Skin epidermis (tissue), 12 donors: ENCODE measurements around the gene GHRH.

Experiments
- H3K27ac ChIP-seq, 21 experiments: fragments of 200-600 bp; sonication (generic) in 11 of 21; one replicate each; pipeline ENCODE4 v1.5.0; 2020; ENCODE audit warnings: mild to moderate bottlenecking in 3 of 21, inconsistent platforms in 2 of 21, moderate library complexity in 2 of 21
- H3K4me3 ChIP-seq, 7 experiments: fragments of 200-600 bp; sonication (generic) in 2 of 7; one replicate each; pipeline ENCODE4 v1.5.0; 2020; ENCODE audit warnings: inconsistent platforms in 2 of 7, mild to moderate bottlenecking in 2 of 7, moderate library complexity in 1 of 7

The GHRH gene

GRCh38 chr20:37267667-37268313 is 6.2 kb upstream of the GHRH start:
- Histone ChIP-seq H3K27ac (no peak overlapping the region), H3K4me3 (no peak overlapping the region)

DNA sequence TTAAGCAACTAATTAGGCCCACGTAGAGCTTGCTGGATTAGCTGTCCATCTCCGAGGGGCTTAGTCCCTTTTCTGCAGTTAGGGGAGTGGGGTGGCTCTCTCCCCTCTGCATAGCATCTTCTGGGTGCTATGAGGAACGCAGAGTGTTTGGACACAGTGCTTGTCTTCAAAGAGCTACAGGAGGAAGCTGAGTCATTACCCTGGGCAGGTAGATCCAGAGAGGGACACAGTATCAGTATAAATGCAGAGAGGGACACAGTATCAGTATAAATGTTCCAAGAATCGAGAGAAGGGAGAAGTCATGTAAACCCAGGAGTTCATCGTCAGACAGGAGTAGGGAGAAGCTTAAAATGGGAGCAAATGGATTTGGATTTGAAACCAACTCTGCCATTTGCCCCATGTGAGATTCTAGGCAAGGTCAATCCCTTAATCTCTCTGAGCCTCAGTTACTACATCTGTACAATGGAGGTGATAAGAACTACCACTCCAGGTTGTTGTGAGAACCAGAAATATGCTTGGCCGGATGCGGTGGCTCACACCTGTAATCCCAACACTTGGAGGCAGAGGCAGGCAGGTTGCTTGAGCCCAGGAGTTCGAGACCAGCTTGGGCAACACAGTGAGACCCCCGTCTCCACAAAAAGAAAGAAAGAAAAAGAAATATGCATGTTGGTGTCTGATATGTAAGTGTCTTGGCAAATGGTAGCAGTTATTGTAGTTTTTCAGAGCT is 5.5 kb upstream of the GHRH start:
- H3K4me3 ChIP-seq: no peak overlapping the region
- H3K27ac ChIP-seq: no peak overlapping the region

DNA sequence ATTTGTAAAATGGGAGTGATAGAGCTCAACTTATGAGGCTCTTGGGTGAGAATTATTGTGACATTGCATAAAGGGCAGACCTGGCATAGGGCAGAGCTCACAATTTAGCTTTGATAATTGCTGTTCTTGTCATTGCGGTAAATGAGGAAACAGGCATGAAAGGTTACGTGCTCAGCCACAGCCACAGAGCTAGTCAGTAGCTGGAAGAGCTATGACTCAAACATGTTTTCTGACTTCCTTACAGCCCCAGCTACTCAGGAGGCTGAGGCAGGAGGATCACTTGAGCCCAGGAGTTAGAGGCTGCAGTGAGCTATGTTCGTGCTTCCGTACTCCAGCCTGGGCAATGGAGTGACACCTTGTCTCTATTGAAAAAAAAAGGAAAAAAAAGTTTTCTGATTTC is 3.5 kb upstream of the GHRH start:
- no peak overlapping the region for H3K4me3 ChIP-seq
- no peak overlapping the region for H3K27ac ChIP-seq

GRCh38 chr20:37263686-37264085 is 2.1 kb upstream of the GHRH start:
- Histone ChIP-seq H3K27ac (no peak overlapping the region), H3K4me3 (no peak overlapping the region)

DNA sequence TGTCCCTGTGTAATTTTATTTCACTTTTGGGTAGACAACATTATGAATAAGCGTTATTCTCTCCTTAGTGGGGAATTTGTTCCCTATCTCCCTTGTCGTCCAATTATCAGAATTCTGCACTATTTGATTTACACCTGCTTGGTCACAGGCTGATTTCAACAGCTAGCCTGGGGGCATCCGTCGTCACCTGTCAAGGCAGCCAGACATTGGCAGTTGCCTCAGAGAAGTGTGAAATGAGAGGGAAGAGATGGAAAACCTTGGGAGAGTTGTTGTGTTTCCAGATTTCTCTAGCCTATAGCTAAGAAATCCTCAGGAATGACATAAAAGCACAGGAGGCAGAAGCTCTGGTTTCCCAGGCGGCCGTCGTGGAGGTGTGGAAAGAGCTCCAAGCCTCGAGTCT is 891 bp upstream of the GHRH start:
- no peak overlapping the region for H3K4me3 ChIP-seq
- no peak overlapping the region for H3K27ac ChIP-seq

- Histone ChIP-seq H3K27ac (no peak overlapping the region), H3K4me3 (no peak overlapping the region)
Observed at GRCh38 chr20:37260923-37261322, 691 bp downstream of the GHRH start.

DNA sequence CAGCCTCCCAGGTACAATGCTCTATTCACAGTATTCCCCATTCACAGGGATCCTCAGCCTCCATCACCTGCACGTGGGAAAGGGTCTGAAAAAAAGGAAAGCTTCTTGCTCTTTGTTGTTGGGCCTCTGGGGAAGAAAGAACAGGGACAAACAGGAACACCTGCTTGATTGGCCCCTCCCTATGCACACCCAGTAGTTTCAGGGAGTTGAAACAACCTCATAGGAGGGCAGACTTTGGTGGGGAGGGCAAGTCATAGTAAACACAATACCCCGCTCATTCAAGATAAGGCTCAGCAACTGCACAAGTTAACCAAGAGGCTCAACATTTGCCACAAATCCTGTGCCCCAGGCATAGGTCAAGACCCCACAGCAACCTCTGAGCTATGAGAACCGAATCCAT is 1.7 kb downstream of the GHRH start:
- no peak overlapping the region for H3K4me3 ChIP-seq
- H3K27ac ChIP-seq: no peak overlapping the region

DNA sequence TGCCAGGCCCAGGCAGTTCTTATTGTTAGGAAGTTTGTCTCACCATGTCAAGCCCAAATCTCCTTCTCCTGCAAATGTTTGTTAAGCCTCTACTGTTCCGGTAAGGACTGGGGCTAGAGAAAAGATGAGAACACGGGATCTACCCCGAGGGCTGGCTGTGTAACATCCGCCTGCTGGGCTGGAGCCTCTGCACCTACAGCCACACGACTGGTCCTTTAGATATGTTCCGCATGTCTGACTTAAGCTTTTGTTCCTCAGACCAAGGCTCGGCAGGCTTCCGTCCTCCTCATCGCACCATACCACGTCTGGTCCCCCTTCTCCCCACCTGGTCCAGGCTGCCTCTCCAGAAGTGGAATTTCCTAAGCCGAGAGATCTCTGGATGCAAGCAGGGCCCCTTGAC is 2.6 kb downstream of the GHRH start:
- H3K4me3 ChIP-seq: no peak overlapping the region
- no peak overlapping the region for H3K27ac ChIP-seq

- Histone ChIP-seq H3K27ac (no peak overlapping the region), H3K4me3 (no peak overlapping the region)
Observed at GRCh38 chr20:37257988-37258387, 3.6 kb downstream of the GHRH start.

GRCh38 chr20:37257530-37257929 is 4.1 kb downstream of the GHRH start:
- Histone ChIP-seq H3K4me3 (no peak overlapping the region), H3K27ac (no peak overlapping the region)

GRCh38 chr20:37256286-37256685 is 5.3 kb downstream of the GHRH start:
- Histone ChIP-seq H3K27ac (no peak overlapping the region), H3K4me3 (no peak overlapping the region)

- no peak overlapping the region for H3K27ac ChIP-seq
- no peak overlapping the region for H3K4me3 ChIP-seq
Observed at GRCh38 chr20:37254114-37254878, 7.3 kb downstream of the GHRH start.

DNA sequence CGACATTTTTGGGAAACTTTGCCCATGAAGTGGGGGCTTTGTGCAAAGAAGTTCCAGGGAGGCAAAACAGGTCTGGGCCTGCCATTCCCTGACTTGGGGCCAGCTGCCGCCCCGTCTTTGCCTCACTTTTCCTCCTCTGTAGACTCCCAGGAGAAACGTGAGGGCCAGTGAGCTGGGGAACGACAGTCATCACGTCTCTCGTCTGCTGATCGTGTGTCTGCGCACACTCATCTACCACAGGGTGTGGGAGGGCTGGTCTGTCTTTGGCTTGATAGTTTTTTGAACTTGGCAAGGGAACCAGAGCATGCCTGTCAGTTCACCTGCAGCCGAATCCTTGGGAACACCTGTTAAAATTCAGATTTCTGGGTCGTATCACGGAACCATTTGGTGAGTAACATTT is 8.5 kb downstream of the GHRH start:
- Histone ChIP-seq H3K4me3 (no peak overlapping the region), H3K27ac (no peak overlapping the region)

DNA sequence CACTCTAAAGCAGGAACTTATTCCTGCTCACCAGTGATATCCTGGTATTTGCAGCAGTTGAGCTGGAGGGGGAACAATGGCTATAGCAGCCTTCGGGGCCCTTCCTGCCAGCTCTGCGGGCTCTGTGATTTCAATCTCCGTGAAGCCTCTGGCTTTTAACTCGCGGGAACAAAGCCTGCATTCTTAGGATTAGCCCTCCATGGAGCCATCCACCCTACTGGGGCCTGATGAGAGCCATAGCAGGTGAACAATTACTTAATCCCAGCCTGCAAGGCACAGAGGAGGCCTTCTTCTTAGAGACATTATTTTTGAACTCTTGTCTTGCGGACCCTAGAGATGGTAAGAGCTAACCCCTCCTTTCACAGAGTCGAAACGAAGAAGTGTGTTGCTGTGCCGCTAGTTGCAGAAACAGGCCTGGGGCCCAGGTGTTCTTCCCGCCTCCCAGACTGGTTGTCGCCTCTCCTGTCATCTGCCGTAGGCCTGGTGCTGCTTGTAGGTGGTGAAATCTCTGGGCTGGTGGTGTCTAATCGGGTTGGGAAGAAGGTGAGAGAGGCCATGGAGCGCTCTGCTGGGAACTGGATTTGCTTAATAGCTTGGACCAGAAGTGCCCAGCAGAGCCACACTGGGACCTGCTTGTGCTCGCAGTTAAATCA is 9.7 kb downstream of the GHRH start:
- H3K27ac ChIP-seq: no peak overlapping the region

DNA sequence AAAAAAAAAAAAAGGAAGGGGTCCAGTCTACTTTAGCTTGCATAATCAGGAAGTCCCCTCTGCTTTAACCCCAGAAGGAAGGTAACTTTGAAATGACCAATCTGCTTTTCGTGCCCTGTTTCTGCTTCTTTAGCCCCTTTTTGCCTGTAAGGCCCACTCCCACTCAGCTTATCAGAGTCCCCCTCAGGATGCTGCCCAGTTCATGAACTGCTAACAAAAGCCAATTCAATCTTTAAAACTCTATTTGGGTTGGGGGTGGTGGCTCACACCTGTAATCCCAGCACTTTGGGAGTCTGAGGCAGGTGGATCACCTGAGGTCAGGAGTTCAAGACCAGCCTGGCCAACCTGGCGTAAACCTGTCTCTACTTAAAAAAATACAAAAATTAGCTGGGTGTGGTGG is 12.3 kb downstream of the GHRH start:
- no peak overlapping the region for H3K27ac ChIP-seq
- H3K4me3 ChIP-seq: no peak overlapping the region

More for the DNA sequence above, 9.7 kb downstream of the GHRH start:
- H3K4me3 ChIP-seq: no peak overlapping the region

DNA sequence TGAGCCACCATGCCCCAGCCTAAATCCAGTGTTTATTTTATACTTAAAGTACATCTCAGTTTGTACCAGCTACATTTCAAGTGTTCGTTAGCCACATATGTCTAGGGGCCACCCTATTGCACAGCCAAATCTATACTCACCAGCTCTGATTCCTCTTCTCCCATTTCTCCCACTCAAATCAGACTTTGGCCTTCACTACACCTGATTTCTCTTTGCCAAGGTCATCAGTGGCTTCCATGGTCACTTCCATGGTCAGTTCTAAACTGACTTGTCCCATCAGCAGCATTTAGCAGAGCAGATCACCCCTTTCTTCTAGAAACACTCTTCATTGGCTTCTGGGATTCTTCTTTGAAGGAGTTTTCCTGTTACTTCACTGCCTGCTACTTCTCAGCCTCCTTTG is 14.1 kb downstream of the GHRH start:
- no peak overlapping the region for H3K27ac ChIP-seq
- no peak overlapping the region for H3K4me3 ChIP-seq

DNA sequence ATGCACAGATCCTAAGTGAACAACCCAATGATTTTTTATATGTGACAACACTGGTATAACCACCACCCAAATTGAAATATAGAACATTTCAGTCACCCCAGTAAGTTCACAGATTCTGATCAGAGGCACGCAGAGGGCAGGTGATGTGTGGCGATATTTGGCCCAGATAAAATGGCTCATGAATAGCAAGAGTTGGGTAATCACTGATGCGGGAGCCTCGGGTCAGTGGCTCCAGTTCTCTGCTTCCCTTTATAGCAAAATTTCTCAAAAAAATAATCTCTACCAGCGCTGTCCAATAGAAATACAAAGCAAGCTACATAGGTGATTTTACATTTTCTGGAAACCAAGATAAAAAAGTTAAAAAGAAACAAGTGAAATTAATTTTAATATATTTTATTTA is 14.9 kb downstream of the GHRH start:
- Histone ChIP-seq H3K27ac (no peak overlapping the region), H3K4me3 (no peak overlapping the region)

GRCh38 chr20:37245216-37246150 is 16.1 kb downstream of the GHRH start:
- Histone ChIP-seq H3K27ac (no peak overlapping the region), H3K4me3 (no peak overlapping the region)

GRCh38 chr20:37244572-37244957 is 17.0 kb downstream of the GHRH start:
- H3K27ac ChIP-seq: no peak overlapping the region
- H3K4me3 ChIP-seq: no peak overlapping the region
